HT-29 (cell line): ENCODE data around the gene MMGT1. TPM values are rescaled to one million over a fixed set of nuclear protein-coding genes. Genes with fewer than 3 reads are reported as not detected.
"Not testable (repeated sequence)": the region's sequence is repeated elsewhere in the genome, so short reads cannot be mapped to it uniquely, and the experiment has no call there.

ENCODE experiments used
- DNase-seq: peaks from one replicate; pipeline ENCODE4 v3.0.0-alpha.2; 2015; ENCODE audit warnings: low spot score
- total RNA-seq: library from RNA; depleted of rRNA; stranded (reverse); fragments of >200 nt; shearing (Covaris generic); gene quantifications from 2 replicates; pipeline ENCODE4 v1.2.3, GENCODE V29; 2014; rRNA removed

The MMGT1 gene
- total RNA-seq, 1 experiment from 2014 or later, result 9.9 TPM

DNA sequence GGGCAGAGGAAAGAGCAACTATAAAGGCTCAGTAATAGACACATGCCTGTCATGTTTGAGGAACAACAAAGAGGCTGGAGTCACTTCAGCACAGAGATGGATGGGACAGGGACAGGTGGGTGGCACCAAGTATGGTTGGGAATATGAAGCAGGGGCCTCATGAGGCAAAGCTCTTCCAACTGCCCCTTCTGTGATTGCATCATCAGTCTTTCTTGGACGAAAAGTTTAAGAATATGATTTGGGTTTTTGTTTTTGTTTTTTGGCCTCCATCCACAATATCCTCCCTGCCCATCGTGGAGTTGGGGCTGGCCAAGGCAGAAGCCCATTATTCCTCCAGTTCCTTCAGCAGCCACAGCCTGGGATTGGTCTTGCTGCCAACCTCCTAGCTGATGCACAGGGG lies 45.9 kb downstream of the MMGT1 start:
- DNase-seq, result no peak

DNA sequence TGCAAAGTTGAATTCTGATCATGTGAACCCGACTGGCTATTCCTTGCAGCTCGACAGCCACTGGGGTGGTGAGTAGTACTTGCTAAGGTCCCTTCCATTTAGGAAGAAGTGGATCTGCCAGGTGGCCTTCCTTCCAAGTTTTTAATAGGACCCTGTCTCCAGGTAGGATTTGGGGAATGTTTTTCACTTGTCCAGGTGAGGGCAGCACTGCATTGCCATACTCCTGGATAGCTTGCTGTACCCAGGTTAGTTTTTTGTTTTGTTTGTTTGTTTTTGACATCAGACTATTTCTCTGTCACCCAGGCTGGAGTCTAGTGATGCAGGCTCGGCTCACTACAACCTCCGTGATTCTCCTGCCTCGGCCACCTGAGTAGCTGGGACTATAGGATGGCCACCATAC lies 50.4 kb downstream of the MMGT1 start:
- peak; percentile 29 for DNase-seq

DNA sequence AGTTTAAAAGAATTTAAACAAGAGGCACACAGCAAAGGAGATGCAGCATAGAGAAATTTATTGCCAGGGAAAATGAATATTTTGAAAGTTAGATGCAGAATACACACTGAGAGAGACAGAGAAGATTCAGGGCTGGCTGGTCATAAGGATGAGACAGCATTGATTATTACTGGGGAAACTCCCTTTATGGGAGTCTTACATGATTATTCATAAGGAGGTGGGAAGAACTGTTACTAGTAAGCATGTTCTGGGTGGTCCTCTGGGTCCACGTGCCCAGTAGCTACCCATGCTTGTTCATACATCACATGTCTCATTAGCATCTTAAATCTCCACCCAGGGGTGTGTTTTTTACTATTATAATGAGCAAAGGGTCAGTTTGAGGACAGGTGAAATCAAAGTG lies 53.3 kb downstream of the MMGT1 start:
- DNase-seq, result not testable (repeated sequence)

DNA sequence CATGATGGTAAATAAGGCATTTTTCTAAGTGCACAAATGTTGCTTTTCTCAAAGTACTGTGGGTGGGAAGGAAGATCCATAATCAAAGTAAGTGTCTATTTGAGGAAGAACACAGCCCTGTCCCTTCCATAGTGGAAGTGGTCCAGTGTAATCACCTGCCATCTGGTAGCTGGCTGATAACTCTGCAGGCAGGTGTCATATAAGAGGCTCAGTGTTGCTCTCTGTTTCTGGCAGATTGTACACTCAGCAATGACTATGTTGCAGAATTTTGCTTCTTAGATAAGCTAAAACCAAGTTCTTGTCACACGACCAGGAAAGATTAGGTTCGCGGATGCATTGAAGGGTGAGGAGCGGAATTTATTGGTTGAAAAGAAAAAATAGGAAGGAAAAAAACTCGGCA lies 59.4 kb downstream of the MMGT1 start:
- no peak for DNase-seq

Other genes with a start within 250 kb of the MMGT1 start
- gene CT45A3, start 205.8 kb downstream of the MMGT1 start, total RNA-seq, result not detected in 2 replicates
- gene CT45A5, start 188.5 kb downstream of the MMGT1 start, total RNA-seq, result not detected in 2 replicates
- gene CT45A6, start 171.2 kb downstream of the MMGT1 start, total RNA-seq, result not detected in 2 replicates
- not detected in 2 replicates for gene CT45A2, start 154.0 kb downstream of the MMGT1 start, total RNA-seq
- not detected in 2 replicates for gene CT45A7, start 136.7 kb downstream of the MMGT1 start, total RNA-seq
- not detected in 2 replicates for gene CT45A8, start 119.5 kb downstream of the MMGT1 start, total RNA-seq
- not detected in 2 replicates for gene CT45A9, start 102.2 kb downstream of the MMGT1 start, total RNA-seq
- gene CT45A10, start 80.5 kb downstream of the MMGT1 start, total RNA-seq, result not detected in 2 replicates
- gene SAGE1, start 80.3 kb downstream of the MMGT1 start, total RNA-seq, result not detected in 2 replicates
- gene SLC9A6, start 11.4 kb upstream of the MMGT1 start, total RNA-seq, result 5.3 and 6.3 TPM in 2 replicates
- gene FHL1, start 173.5 kb upstream of the MMGT1 start, total RNA-seq, result not detected in 2 replicates